ENCODE data around the gene CIDEB.

CIDEB gene

GRCh38 chr14:24269910-24270536, 37.8 kb downstream of the CIDEB start:
- no peak for DNase-seq (ENCODE audit: low read depth in 3 of 3)

GRCh38 chr14:24269368-24269767, 38.4 kb downstream of the CIDEB start:
- no peak for DNase-seq (ENCODE audit: low read depth in 3 of 3)

- DNase-seq (ENCODE audit: low read depth in 3 of 3), result no peak
These were observed 39.6 kb downstream of the CIDEB start for GRCh38 chr14:24268225-24268624.

- DNase-seq (ENCODE audit: low read depth in 3 of 3), result no peak
These were observed 40.3 kb downstream of the CIDEB start for GRCh38 chr14:24267516-24267915.

- no peak for DNase-seq (ENCODE audit: low read depth in 3 of 3)
These were observed 41.2 kb downstream of the CIDEB start for GRCh38 chr14:24266344-24267244.

- no peak for DNase-seq (ENCODE audit: low read depth in 3 of 3)
These were observed 43.5 kb downstream of the CIDEB start for GRCh38 chr14:24264298-24264697.

GRCh38 chr14:24263848-24264247, 43.9 kb downstream of the CIDEB start:
- no peak for DNase-seq (ENCODE audit: low read depth in 3 of 3)

- DNase-seq (ENCODE audit: low read depth in 3 of 3), result no peak
These were observed 44.7 kb downstream of the CIDEB start, which contains the start of gene TGM1 for GRCh38 chr14:24262821-24263733. Gene TGM1 (minus strand): TSS chr14:24263177. CDS start chr14:24262352, 825 bp downstream.

- no peak for DNase-seq (ENCODE audit: low read depth in 3 of 3)
These were observed 45.8 kb downstream of the CIDEB start for GRCh38 chr14:24261969-24262327.

GRCh38 chr14:24261256-24261968, 46.4 kb downstream of the CIDEB start:
- no peak for DNase-seq (ENCODE audit: low read depth in 3 of 3)

- no peak for DNase-seq (ENCODE audit: low read depth in 3 of 3)
These were observed 47.0 kb downstream of the CIDEB start for GRCh38 chr14:24260780-24261157.

GRCh38 chr14:24260026-24260779, 47.6 kb downstream of the CIDEB start:
- DNase-seq (ENCODE audit: low read depth in 3 of 3), result no peak

- DNase-seq (ENCODE audit: low read depth in 3 of 3), result no peak
These were observed 48.3 kb downstream of the CIDEB start for GRCh38 chr14:24259282-24260025.

- no peak for DNase-seq (ENCODE audit: low read depth in 3 of 3)
These were observed 49.1 kb downstream of the CIDEB start for GRCh38 chr14:24258548-24259265.

- DNase-seq (ENCODE audit: low read depth in 3 of 3), result no peak
These were observed 49.7 kb downstream of the CIDEB start for GRCh38 chr14:24258119-24258518.

GRCh38 chr14:24256960-24257359, 50.8 kb downstream of the CIDEB start:
- no peak for DNase-seq (ENCODE audit: low read depth in 3 of 3)

GRCh38 chr14:24255931-24256711, 51.7 kb downstream of the CIDEB start:
- no peak for DNase-seq (ENCODE audit: low read depth in 3 of 3)

- DNase-seq (ENCODE audit: low read depth in 3 of 3), result no peak
These were observed 52.3 kb downstream of the CIDEB start for GRCh38 chr14:24255438-24255837.
